WERI-Rb-1 (cell line): ENCODE data around the gene ARHGAP22.
A peak's percentile ranks its signal among the peaks of the same experiment; 100 is the strongest.

Experiments
- DNase-seq: peaks from one replicate; pipeline ENCODE4 v3.0.0-alpha.2; 2020
- H3K27ac ChIP-seq: fragments of 250-450 bp; sonication (Bioruptor Pico); 2 replicates; pipeline ENCODE4 v1.5.1; 2020; ENCODE audit warnings: mild to moderate bottlenecking, moderate library complexity
- H3K27me3 ChIP-seq: fragments of 250-450 bp; sonication (Bioruptor Pico); 2 replicates; pipeline ENCODE4 v1.5.1; 2021; ENCODE audit warnings: mild to moderate bottlenecking, low read depth, moderate library complexity; ENCODE audit not compliant: insufficient read depth, severe bottlenecking
- H3K36me3 ChIP-seq: fragments of 250-450 bp; sonication (Bioruptor Pico); 2 replicates; pipeline ENCODE4 v1.5.1; 2020; ENCODE audit warnings: mild to moderate bottlenecking, moderate library complexity
- H3K4me3 ChIP-seq: 2 replicates; pipeline ENCODE4 v1.5.1; 2011; ENCODE audit warnings: low read depth, mild to moderate bottlenecking, control low read depth, low read length
- H3K9me3 ChIP-seq: fragments of 250-450 bp; sonication (Bioruptor Pico); 2 replicates; pipeline ENCODE4 v1.5.1; 2021; ENCODE audit warnings: mild to moderate bottlenecking, moderate library complexity; ENCODE audit not compliant: severe bottlenecking
- TF ChIP-seq, protein P1 (sequence below): IDR thresholded peaks from 2 replicates; pipeline ENCODE4 v1.5.1; 2011; ENCODE audit warnings: low read depth, mild to moderate bottlenecking, control low read depth, inconsistent platforms, low read length

The ARHGAP22 gene

DNA sequence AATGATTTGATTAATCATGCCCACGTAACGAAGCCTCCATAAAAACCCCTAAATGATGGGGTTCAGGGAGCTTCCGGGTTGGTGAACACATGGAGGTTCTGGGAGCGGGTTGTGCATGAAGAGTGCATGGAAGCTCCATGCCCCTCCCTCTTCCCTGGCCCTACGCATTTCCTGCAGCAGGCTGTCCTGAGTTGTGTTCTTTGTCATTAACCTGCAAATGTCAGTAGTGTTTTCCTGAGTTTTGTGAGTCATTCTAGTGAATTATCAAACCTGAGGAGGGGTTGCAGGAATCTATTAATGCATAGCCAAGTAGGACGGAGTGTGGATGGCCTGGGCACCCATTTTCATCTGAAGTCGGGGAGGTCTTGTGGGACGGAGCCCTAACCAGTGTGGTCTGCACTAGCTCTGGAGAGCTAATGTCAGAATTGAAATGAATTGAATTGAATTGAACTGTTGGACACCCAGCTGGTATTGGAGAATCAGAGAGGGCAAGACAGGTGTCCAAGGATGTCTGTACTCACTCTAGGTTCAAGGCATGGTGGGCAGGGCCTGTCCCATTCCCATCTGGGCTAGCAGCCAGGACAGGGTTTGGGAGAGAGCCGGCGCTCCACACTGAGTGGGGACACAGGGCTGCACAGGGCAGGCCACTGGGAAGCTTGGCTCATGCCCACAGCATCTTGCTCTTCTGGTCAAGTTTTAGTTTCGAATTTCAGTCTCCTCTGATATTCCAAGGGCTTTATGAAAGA, 22.3 kb upstream of the ARHGAP22 start:
- no peak for DNase-seq

DNA sequence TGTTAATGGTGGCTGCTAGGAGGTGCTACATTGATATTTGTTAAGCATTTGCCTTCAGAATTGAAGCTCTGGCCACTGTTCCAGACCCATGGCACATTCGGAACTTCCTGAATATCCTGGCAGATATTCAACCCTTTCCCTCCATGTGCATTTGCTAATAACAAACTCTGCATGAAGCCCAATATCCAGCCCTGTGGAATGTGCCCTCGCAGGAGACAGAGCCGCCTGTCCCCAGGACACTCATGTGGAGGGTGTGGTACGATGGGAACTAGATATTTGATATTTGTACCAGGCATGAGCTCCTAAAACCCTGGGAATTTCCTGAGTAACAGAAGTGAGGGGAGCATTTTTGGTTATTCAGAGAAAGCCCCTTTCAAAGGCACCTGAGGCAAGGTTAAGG, 21.6 kb upstream of the ARHGAP22 start:
- DNase-seq, result no peak
- H3K9me3 ChIP-seq, result peaks cover 11% of the 10 kb centered on the region
- H3K4me3 ChIP-seq, result no peak overlapping the region
- TF ChIP-seq, protein P1, sequence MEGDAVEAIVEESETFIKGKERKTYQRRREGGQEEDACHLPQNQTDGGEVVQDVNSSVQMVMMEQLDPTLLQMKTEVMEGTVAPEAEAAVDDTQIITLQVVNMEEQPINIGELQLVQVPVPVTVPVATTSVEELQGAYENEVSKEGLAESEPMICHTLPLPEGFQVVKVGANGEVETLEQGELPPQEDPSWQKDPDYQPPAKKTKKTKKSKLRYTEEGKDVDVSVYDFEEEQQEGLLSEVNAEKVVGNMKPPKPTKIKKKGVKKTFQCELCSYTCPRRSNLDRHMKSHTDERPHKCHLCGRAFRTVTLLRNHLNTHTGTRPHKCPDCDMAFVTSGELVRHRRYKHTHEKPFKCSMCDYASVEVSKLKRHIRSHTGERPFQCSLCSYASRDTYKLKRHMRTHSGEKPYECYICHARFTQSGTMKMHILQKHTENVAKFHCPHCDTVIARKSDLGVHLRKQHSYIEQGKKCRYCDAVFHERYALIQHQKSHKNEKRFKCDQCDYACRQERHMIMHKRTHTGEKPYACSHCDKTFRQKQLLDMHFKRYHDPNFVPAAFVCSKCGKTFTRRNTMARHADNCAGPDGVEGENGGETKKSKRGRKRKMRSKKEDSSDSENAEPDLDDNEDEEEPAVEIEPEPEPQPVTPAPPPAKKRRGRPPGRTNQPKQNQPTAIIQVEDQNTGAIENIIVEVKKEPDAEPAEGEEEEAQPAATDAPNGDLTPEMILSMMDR, result no peak
- H3K27ac ChIP-seq, result no peak overlapping the region
- no peaks in the 10 kb centered on the region for H3K27me3 ChIP-seq
- no peaks in the 10 kb centered on the region for H3K36me3 ChIP-seq

More for the DNA sequence above, 22.3 kb upstream of the ARHGAP22 start:
- no peaks in the 10 kb centered on the region for H3K36me3 ChIP-seq
- H3K9me3 ChIP-seq, result peaks cover 11% of the 10 kb centered on the region
- no peak overlapping the region for H3K4me3 ChIP-seq
- TF ChIP-seq, protein P1, result no peak
- H3K27me3 ChIP-seq, result no peaks in the 10 kb centered on the region
- peak overlapping the region; percentile 72 for H3K27ac ChIP-seq

DNA sequence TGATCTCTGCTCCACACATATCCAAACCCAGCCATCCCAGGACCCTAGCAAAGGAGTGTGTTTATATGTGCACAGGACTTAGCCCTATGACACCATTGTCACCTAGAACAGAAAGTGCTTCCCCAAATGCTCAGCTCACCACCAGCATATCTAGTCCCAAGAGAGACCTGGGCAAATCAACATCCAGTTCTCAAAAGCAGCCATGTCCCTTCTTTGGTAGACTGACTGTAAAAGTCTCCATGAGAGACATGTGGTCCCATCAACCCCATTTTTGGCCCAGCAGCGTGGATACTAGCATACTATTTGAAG, 20.9 kb upstream of the ARHGAP22 start:
- H3K27ac ChIP-seq, result no peak overlapping the region
- H3K9me3 ChIP-seq, result peaks cover 11% of the 10 kb centered on the region
- no peaks in the 10 kb centered on the region for H3K36me3 ChIP-seq
- H3K27me3 ChIP-seq, result no peaks in the 10 kb centered on the region
- no peak overlapping the region for H3K4me3 ChIP-seq
- no peak for DNase-seq
- TF ChIP-seq, protein P1, result no peak

DNA sequence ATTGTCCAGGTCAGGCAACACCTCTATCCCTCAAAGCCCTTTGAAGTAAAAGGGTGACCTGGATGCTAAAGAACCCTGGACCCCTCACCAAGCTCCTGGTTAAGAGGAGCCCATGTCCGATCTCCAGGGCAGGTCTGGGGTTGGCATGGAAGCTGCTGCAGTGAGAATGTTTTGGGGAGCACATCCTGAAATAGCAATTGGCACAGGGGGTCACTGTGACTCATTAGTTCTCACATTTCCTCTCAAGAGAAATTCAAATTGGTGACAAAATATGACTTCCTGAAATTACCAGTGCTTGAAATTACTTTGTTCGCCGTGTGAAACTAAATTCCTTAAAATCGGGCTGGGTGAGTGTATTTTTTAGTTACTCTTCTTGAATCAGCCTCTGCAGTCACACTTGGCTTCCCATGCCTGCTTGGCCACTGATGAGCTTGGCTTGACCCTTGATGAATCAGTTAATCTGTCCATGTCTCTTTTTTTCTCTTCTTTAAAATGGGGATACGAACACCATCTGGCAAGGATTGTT, 18.8 kb upstream of the ARHGAP22 start:
- Histone ChIP-seq H3K27ac (no peak overlapping the region), H3K36me3 (no peaks in the 10 kb centered on the region), H3K9me3 (peaks cover 2% of the 10 kb centered on the region), H3K4me3 (no peak overlapping the region), H3K27me3 (no peaks in the 10 kb centered on the region)
- TF ChIP-seq, protein P1, result no peak
- no peak for DNase-seq

DNA sequence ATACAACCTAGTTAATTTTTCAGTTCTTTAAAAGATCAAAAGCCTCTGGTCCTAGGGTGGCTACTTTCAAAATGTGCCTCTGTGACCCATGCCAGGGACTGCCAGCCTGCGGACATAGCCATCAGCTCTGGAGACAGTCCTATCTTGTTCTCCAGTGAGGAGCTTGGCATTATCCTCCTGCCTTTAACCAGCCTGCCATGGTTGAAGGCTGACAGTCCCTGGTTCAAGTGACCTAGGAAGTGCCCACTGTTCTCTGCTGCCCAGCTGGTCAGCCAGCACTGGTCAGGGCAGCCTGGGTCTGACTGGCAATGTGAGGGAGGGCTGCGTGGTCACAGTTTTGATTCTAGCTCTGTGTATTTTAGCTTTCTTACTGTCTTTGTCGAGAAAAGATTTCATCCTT, 18.1 kb upstream of the ARHGAP22 start:
- no peak for DNase-seq
- H3K4me3 ChIP-seq, result no peak overlapping the region
- TF ChIP-seq, protein P1, result no peak
- H3K27ac ChIP-seq, result no peak overlapping the region
- no peaks in the 10 kb centered on the region for H3K27me3 ChIP-seq
- H3K36me3 ChIP-seq, result no peaks in the 10 kb centered on the region
- H3K9me3 ChIP-seq, result no peaks in the 10 kb centered on the region

DNA sequence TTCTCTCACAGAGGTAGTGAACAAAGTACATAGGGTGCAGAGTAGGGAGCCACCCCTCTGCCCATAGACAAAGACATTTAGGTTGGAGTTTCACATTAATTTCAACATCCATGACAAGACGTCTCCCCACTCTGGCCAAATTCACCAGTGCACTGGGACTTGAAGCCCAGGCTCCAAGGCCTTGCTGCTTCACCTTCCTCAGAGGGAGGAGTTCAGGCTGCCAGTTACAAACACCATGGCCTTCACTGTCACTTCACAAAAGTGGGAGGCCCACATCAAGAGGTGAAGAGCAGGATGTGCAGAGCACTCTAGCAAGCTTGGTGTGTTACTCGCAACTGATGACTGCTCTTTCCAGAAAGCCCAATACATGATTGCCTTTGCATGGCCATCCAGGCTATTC, 15.8 kb upstream of the ARHGAP22 start:
- Histone ChIP-seq H3K4me3 (no peak overlapping the region), H3K36me3 (no peaks in the 10 kb centered on the region), H3K27ac (no peak overlapping the region), H3K9me3 (no peaks in the 10 kb centered on the region), H3K27me3 (no peaks in the 10 kb centered on the region)
- TF ChIP-seq, protein P1, result no peak
- no peak for DNase-seq
